Stomach (tissue), 4 donors: ENCODE measurements around the gene CFAP46.

ENCODE experiments used
- CTCF ChIP-seq, 7 experiments: fragments of 450-650 bp in 4 of 7; fragments of 200-600 bp in 3 of 7; sonication (generic) in 3 of 7; IDR thresholded peaks; one replicate each; pipeline ENCODE4 v1.5.1; 2016 to 2019; ENCODE audit warnings: antibody characterized with exemption in 7 of 7, control low read depth in 2 of 7, mild to moderate bottlenecking in 1 of 7
- EP300 ChIP-seq: sonication (generic); formaldehyde crosslinking; IDR thresholded peaks from one replicate; pipeline ENCODE4 v1.6.1; 2017; ENCODE audit warnings: antibody characterized with exemption
- POLR2A ChIP-seq, 4 donors: fragments of 450-650 bp; IDR thresholded peaks; one replicate each; pipeline ENCODE4 v1.6.1; 2016; ENCODE audit warnings: antibody characterized with exemption in 4 of 4, control low read depth in 2 of 4, mild to moderate bottlenecking in 1 of 4, moderate library complexity in 1 of 4
- POLR2AphosphoS5 ChIP-seq, 3 donors: sonication (generic); formaldehyde crosslinking; IDR thresholded peaks; one replicate each; pipeline ENCODE4 v1.6.1; 2016; ENCODE audit warnings: antibody characterized with exemption in 3 of 3

- TF ChIP-seq EP300 (no peak), CTCF (IDR thresholded peaks at IDR 0.05) (no peak), POLR2A (IDR thresholded peaks at IDR 0.05) (no peak), POLR2AphosphoS5 (IDR thresholded peaks at IDR 0.05) (no peak)
These were observed 76.3 kb downstream of the CFAP46 start for GRCh38 chr10:132865851-132866600.
